ENCODE measurements around the gene IL21R.

Gene IL21R

GRCh38 chr16:27464626-27465482, 62.9 kb downstream of the IL21R start:
- no peak for DNase-seq (ENCODE audit: low spot score)

- no peak for DNase-seq (ENCODE audit: low spot score)
Observed at GRCh38 chr16:27465483-27465879, 63.5 kb downstream of the IL21R start.

- DNase-seq (ENCODE audit: low spot score), result no peak
Observed at GRCh38 chr16:27468941-27469531, 67.1 kb downstream of the IL21R start.

- no peak for DNase-seq (ENCODE audit: low spot score)
Observed at GRCh38 chr16:27470567-27471431, 68.8 kb downstream of the IL21R start.

- no peak for DNase-seq (ENCODE audit: low spot score)
Observed at GRCh38 chr16:27471661-27472060, 69.7 kb downstream of the IL21R start.

- no peak for DNase-seq (ENCODE audit: low spot score)
Observed at GRCh38 chr16:27472091-27473020, 70.4 kb downstream of the IL21R start.

- DNase-seq (ENCODE audit: low spot score), result no peak
Observed at GRCh38 chr16:27473101-27473900, 71.3 kb downstream of the IL21R start.

- no peak for DNase-seq (ENCODE audit: low spot score)
Observed at GRCh38 chr16:27474041-27474440, 72.1 kb downstream of the IL21R start.

GRCh38 chr16:27474921-27475320, 72.9 kb downstream of the IL21R start:
- no peak for DNase-seq (ENCODE audit: low spot score)

GRCh38 chr16:27475561-27475960, 73.6 kb downstream of the IL21R start:
- no peak for DNase-seq (ENCODE audit: low spot score)

- no peak for DNase-seq (ENCODE audit: low spot score)
Observed at GRCh38 chr16:27476240-27476639, 74.3 kb downstream of the IL21R start.

- DNase-seq (ENCODE audit: low spot score), result no peak
Observed at GRCh38 chr16:27480761-27481160, 78.8 kb downstream of the IL21R start.

- no peak for DNase-seq (ENCODE audit: low spot score)
Observed at GRCh38 chr16:27481282-27481934, 79.4 kb downstream of the IL21R start.

GRCh38 chr16:27482397-27483087, 80.6 kb downstream of the IL21R start:
- DNase-seq (ENCODE audit: low spot score), result no peak

- DNase-seq (ENCODE audit: low spot score), result no peak
Observed at GRCh38 chr16:27483088-27483437, 81.1 kb downstream of the IL21R start.

GRCh38 chr16:27483624-27484023, 81.7 kb downstream of the IL21R start:
- no peak for DNase-seq (ENCODE audit: low spot score)

GRCh38 chr16:27485126-27485525, 83.2 kb downstream of the IL21R start:
- no peak for DNase-seq (ENCODE audit: low spot score)

GRCh38 chr16:27485811-27486210, 83.8 kb downstream of the IL21R start:
- no peak for DNase-seq (ENCODE audit: low spot score)

- no peak for DNase-seq (ENCODE audit: low spot score)
Observed at GRCh38 chr16:27486344-27486743, 84.4 kb downstream of the IL21R start.

GRCh38 chr16:27486760-27487159, 84.8 kb downstream of the IL21R start:
- DNase-seq (ENCODE audit: low spot score), result no peak
